MM.1S (cell line): ENCODE data around the gene STXBP1.

ENCODE experiments used
- DNase-seq: peaks from one replicate; pipeline ENCODE4 v3.0.0-alpha.2; 2015
- H2AFZ ChIP-seq: fragments of 300-600 bp; sonication (generic); 2 replicates; pipeline ENCODE4 v1.6.0; 2016; ENCODE audit warnings: antibody characterized with exemption, low read length
- H3F3A ChIP-seq: fragments of 300-600 bp; sonication (generic); 2 replicates; pipeline ENCODE4 v1.6.1; 2016; ENCODE audit warnings: mild to moderate bottlenecking, antibody characterized with exemption, low read length, moderate library complexity, mixed read lengths; ENCODE audit not compliant: insufficient read depth
- H3K27ac ChIP-seq: fragments of 300-600 bp; sonication (generic); 2 replicates; pipeline ENCODE4 v1.5.1; 2016; ENCODE audit warnings: mild to moderate bottlenecking, low read length
- H3K27me3 ChIP-seq: fragments of 300-600 bp; sonication (generic); replicated peaks from 2 replicates; pipeline ENCODE4 v1.6.0; 2016; ENCODE audit warnings: low read length; ENCODE audit not compliant: insufficient read depth
- H3K36me3 ChIP-seq: fragments of 300-600 bp; sonication (generic); replicated peaks from 2 replicates; pipeline ENCODE4 v1.6.1; 2016; ENCODE audit warnings: mild to moderate bottlenecking, low read length, mixed read lengths; ENCODE audit not compliant: insufficient read depth
- H3K4me1 ChIP-seq: fragments of 300-600 bp; sonication (generic); 2 replicates; pipeline ENCODE4 v1.6.1; 2016; ENCODE audit warnings: low read length, mixed read lengths
- H3K4me2 ChIP-seq: fragments of 300-600 bp; sonication (generic); 2 replicates; pipeline ENCODE4 v1.6.0; 2016; ENCODE audit warnings: low read depth, low read length
- H3K4me3 ChIP-seq: fragments of 300-600 bp; sonication (generic); 2 replicates; pipeline ENCODE4 v1.5.1; 2016; ENCODE audit warnings: low read length, mixed read lengths
- H3K79me2 ChIP-seq: fragments of 300-600 bp; sonication (generic); 2 replicates; pipeline ENCODE4 v1.6.1; 2016; ENCODE audit warnings: mixed run types, low read length, mixed read lengths
- H3K9ac ChIP-seq: fragments of 300-600 bp; sonication (generic); 2 replicates; pipeline ENCODE4 v1.6.1; 2016; ENCODE audit warnings: low read length, mixed read lengths
- H3K9me2 ChIP-seq: fragments of 300-600 bp; sonication (generic); replicated peaks from 2 replicates; pipeline ENCODE4 v1.6.1; 2016; ENCODE audit warnings: mild to moderate bottlenecking, low read length, mixed read lengths; ENCODE audit not compliant: insufficient read depth
- H3K9me3 ChIP-seq: fragments of 300-600 bp; sonication (generic); replicated peaks from 2 replicates; pipeline ENCODE4 v1.6.1; 2016; ENCODE audit warnings: mild to moderate bottlenecking, low read length, mixed read lengths; ENCODE audit not compliant: insufficient read depth
- H4K20me1 ChIP-seq: fragments of 300-600 bp; sonication (generic); 2 replicates; pipeline ENCODE4 v1.6.1; 2016; ENCODE audit warnings: mild to moderate bottlenecking, low read length, moderate library complexity, mixed read lengths; ENCODE audit not compliant: insufficient read depth
- CTCF ChIP-seq: fragments of 300-600 bp; sonication (generic); IDR thresholded peaks from 2 replicates; pipeline ENCODE4 v1.5.1; 2016; ENCODE audit warnings: antibody characterized with exemption, low read length, mixed read lengths
- EZH2 ChIP-seq: fragments of 300-600 bp; sonication (generic); optimal IDR thresholded peaks from 2 replicates; pipeline ENCODE3; 2017; ENCODE audit warnings: low read depth, mild to moderate bottlenecking, antibody characterized with exemption, low read length, mixed read lengths
- EZH2phosphoT487 ChIP-seq: fragments of 300-600 bp; sonication (generic); IDR thresholded peaks from 2 replicates; pipeline ENCODE4 v1.6.1; 2018; ENCODE audit warnings: antibody characterized with exemption, low read length

The STXBP1 gene

GRCh38 chr9:127680846-127681245 lies 68.8 kb downstream of the STXBP1 start:
- Histone ChIP-seq H3K9me3 (no peaks in the 10 kb centered on the region), H2AFZ (no peak overlapping the region), H3K27me3 (no peaks in the 10 kb centered on the region), H3K9ac (no peak overlapping the region), H3K4me2 (no peak overlapping the region), H3K79me2 (no peaks in the 10 kb centered on the region), H3K4me1 (no peaks in the 10 kb centered on the region), H3K9me2 (no peaks in the 10 kb centered on the region), H3K36me3 (no peaks in the 10 kb centered on the region), H3K4me3 (no peak overlapping the region), H3F3A (no peaks in the 10 kb centered on the region), H4K20me1 (no peaks in the 10 kb centered on the region), H3K27ac (no peak overlapping the region)
- DNase-seq = no peak
- TF ChIP-seq EZH2 (no peak), EZH2phosphoT487 (no peak), CTCF (no peak)

- Histone ChIP-seq H3F3A (no peaks in the 10 kb centered on the region), H3K27ac (no peak overlapping the region), H3K36me3 (no peaks in the 10 kb centered on the region), H3K9me2 (no peaks in the 10 kb centered on the region), H3K4me1 (no peaks in the 10 kb centered on the region), H2AFZ (no peak overlapping the region), H3K4me3 (no peak overlapping the region), H4K20me1 (no peaks in the 10 kb centered on the region), H3K9ac (no peak overlapping the region), H3K9me3 (no peaks in the 10 kb centered on the region), H3K27me3 (no peaks in the 10 kb centered on the region), H3K4me2 (no peak overlapping the region), H3K79me2 (no peaks in the 10 kb centered on the region)
- DNase-seq = no peak
- no peak for TF ChIP-seq EZH2phosphoT487
- no peak for TF ChIP-seq EZH2
- no peak for TF ChIP-seq CTCF
Measured at GRCh38 chr9:127682351-127683136, 70.5 kb downstream of the STXBP1 start.

- Histone ChIP-seq H3K9ac (no peak overlapping the region), H3K4me2 (no peak overlapping the region), H3K79me2 (no peaks in the 10 kb centered on the region), H3K27ac (no peak overlapping the region), H3K4me1 (no peaks in the 10 kb centered on the region), H3K36me3 (no peaks in the 10 kb centered on the region), H3K27me3 (no peaks in the 10 kb centered on the region), H3F3A (no peaks in the 10 kb centered on the region), H2AFZ (no peak overlapping the region), H4K20me1 (no peaks in the 10 kb centered on the region), H3K9me2 (no peaks in the 10 kb centered on the region), H3K9me3 (no peaks in the 10 kb centered on the region), H3K4me3 (no peak overlapping the region)
- no peak for TF ChIP-seq EZH2
- no peak for TF ChIP-seq CTCF
- no peak for TF ChIP-seq EZH2phosphoT487
- DNase-seq = no peak
Measured at GRCh38 chr9:127683723-127684122, 71.6 kb downstream of the STXBP1 start.
